Endothelial cell of umbilical vein (primary cell): ENCODE measurements around the gene TM4SF18. TPM values are rescaled to one million over a fixed set of nuclear protein-coding genes. Genes with fewer than 3 reads are reported as not detected.

Experiments
- BruUV-seq: library from RNA; stranded (reverse); fragments of 400-500 nt; replicated peaks from 2 replicates; lab custom pipeline; 2021; lab: Mats Ljungman, UMichigan
- CTCF ChIA-PET: fragments of 300-600, 350-600 bp; sonication (Branson Sonifier 250); formaldehyde crosslinking; loops from one replicate; lab custom pipeline; 2021; ENCODE audit warnings: antibody characterized with exemption, inconsistent platforms; lab: Charles Lee
- POLR2A ChIA-PET: fragments of 300-600, 350-600 bp; sonication (Branson Sonifier 250); formaldehyde crosslinking; loops from one replicate; lab custom pipeline; 2021; ENCODE audit warnings: antibody characterized with exemption, inconsistent platforms; lab: Charles Lee
- DNase-seq: peaks from one replicate; pipeline ENCODE4 v3.0.0-alpha.2; 2011; ENCODE audit warnings: low read depth, low spot score
- FAIRE-seq: peaks from 2 replicates; lab custom pipeline; 2011; peaks lifted over from hg19 to GRCh38; lab: Jason Lieb, UNC
- H2AFZ ChIP-seq: 2 replicates; pipeline ENCODE4 v1.6.0; 2012; ENCODE audit warnings: low read depth, low read length, control low read depth, inconsistent platforms
- H3K27ac ChIP-seq: 2 replicates; pipeline ENCODE4 v1.5.1; 2011; ENCODE audit warnings: low read depth, mild to moderate bottlenecking, control low read depth, low read length, moderate library complexity; ENCODE audit not compliant: insufficient read depth
- H3K27me3 ChIP-seq, 2 experiments: 2 replicates each; pipeline versions ENCODE4 v1.6.0 to v1.6.1; 2011; ENCODE audit warnings: low read length in 2 of 2, mixed read lengths in 1 of 2; ENCODE audit not compliant: control insufficient read depth in 2 of 2, insufficient read depth in 2 of 2
- H3K36me3 ChIP-seq, 2 experiments: 2 replicates in 1 of 2; 3 replicates in 1 of 2; pipeline ENCODE4 v1.5.1; 2011; ENCODE audit warnings: low read length in 2 of 2, mild to moderate bottlenecking in 1 of 2, moderate library complexity in 1 of 2; ENCODE audit not compliant: control insufficient read depth in 2 of 2, insufficient read depth in 2 of 2; ENCODE audit errors: extremely low read depth in 1 of 2
- H3K4me1 ChIP-seq: 3 replicates; pipeline ENCODE4 v1.5.1; 2011; ENCODE audit warnings: mild to moderate bottlenecking, low read length; ENCODE audit not compliant: control insufficient read depth, insufficient read depth; ENCODE audit errors: extremely low read depth
- H3K4me2 ChIP-seq: 2 replicates; pipeline ENCODE4 v1.6.1; 2011; ENCODE audit warnings: low read length, control low read depth, mixed read lengths; ENCODE audit not compliant: insufficient read depth
- H3K4me3 ChIP-seq, 3 experiments: fragments of 200-600 bp in 1 of 3; sonication (generic), shearing (Covaris generic) in 1 of 3; replicated peaks in 1 of 3; 2 replicates each; pipeline ENCODE4 v1.5.1; 2011 to 2016; ENCODE audit warnings: control low read depth in 3 of 3, low read length in 3 of 3, mild to moderate bottlenecking in 2 of 3, inconsistent platforms in 1 of 3, low read depth in 1 of 3, moderate library complexity in 1 of 3; ENCODE audit not compliant: insufficient read depth in 1 of 3
- H3K79me2 ChIP-seq: 2 replicates; pipeline ENCODE4 v1.6.0; 2012; ENCODE audit warnings: low read length, inconsistent platforms; ENCODE audit not compliant: control insufficient read depth, insufficient read depth
- H3K9ac ChIP-seq: replicated peaks from 2 replicates; pipeline ENCODE3; 2011; ENCODE audit warnings: low read length, control low read depth; ENCODE audit not compliant: insufficient read depth; ENCODE audit errors: extremely low read depth
- H3K9me1 ChIP-seq: replicated peaks from 3 replicates; pipeline ENCODE4 v1.6.0; 2011; ENCODE audit warnings: mild to moderate bottlenecking, low read length; ENCODE audit not compliant: control insufficient read depth, insufficient read depth; ENCODE audit errors: extremely low read depth
- H3K9me3 ChIP-seq: replicated peaks from 2 replicates; pipeline ENCODE4 v1.5.1; 2012; ENCODE audit warnings: low read length, inconsistent platforms; ENCODE audit not compliant: control insufficient read depth, insufficient read depth
- H4K20me1 ChIP-seq: replicated peaks from 2 replicates; pipeline ENCODE3; 2011; ENCODE audit warnings: mild to moderate bottlenecking, low read length; ENCODE audit not compliant: control insufficient read depth, insufficient read depth; ENCODE audit errors: extremely low read depth
- CTCF ChIP-seq, 2 donors: IDR thresholded peaks; 1 replicate in 1 of 2; 2 replicates in 1 of 2; pipeline ENCODE4 v1.5.1; 2011; ENCODE audit warnings: low read length in 2 of 2, mild to moderate bottlenecking in 2 of 2, moderate library complexity in 2 of 2, control low read depth in 1 of 2, inconsistent platforms in 1 of 2, low read depth in 1 of 2; ENCODE audit not compliant: insufficient read depth in 1 of 2; ENCODE audit errors: extremely low read depth in 1 of 2
- EZH2 ChIP-seq: IDR thresholded peaks from 2 replicates; pipeline ENCODE4 v1.6.1; 2012; ENCODE audit warnings: borderline replicate concordance, low read depth, mild to moderate bottlenecking, moderate library complexity, low read length, inconsistent platforms; ENCODE audit not compliant: severe bottlenecking
- FOS ChIP-seq: IDR thresholded peaks from 2 replicates; pipeline ENCODE4 v1.6.1; 2011; ENCODE audit warnings: mild to moderate bottlenecking, low read length, moderate library complexity, borderline replicate concordance; ENCODE audit not compliant: insufficient read depth
- GATA2 ChIP-seq: IDR thresholded peaks from 2 replicates; pipeline ENCODE4 v1.7.0; 2011; ENCODE audit warnings: low read depth, mild to moderate bottlenecking, moderate library complexity, mixed read lengths, low read length; ENCODE audit not compliant: insufficient read length, insufficient read depth
- JUN ChIP-seq: IDR thresholded peaks from 2 replicates; pipeline ENCODE4 v1.6.1; 2011; ENCODE audit warnings: borderline replicate concordance, low read depth; ENCODE audit not compliant: insufficient read length, insufficient read depth
- MAX ChIP-seq: IDR thresholded peaks from 2 replicates; pipeline ENCODE4 v1.6.1; 2011; ENCODE audit not compliant: insufficient read depth, insufficient read length
- MYC ChIP-seq: IDR thresholded peaks from one replicate; pipeline ENCODE4 v1.6.1; 2011; ENCODE audit warnings: mild to moderate bottlenecking, low read depth, low read length
- POLR2A ChIP-seq: IDR thresholded peaks from 2 replicates; pipeline ENCODE4 v1.6.1; 2012; ENCODE audit warnings: low read depth, mild to moderate bottlenecking, control low read depth, low read length
- POLR2AphosphoS5 ChIP-seq: IDR thresholded peaks from 2 replicates; pipeline ENCODE4 v1.6.1; 2012; ENCODE audit warnings: low read depth, mild to moderate bottlenecking, control low read depth, low read length, moderate library complexity; ENCODE audit not compliant: insufficient read depth
- dilution Hi-C: fragments of 300-500 bp; cut with MboI; formaldehyde crosslinking; loops from one replicate; pipeline ENCODE4 v1.15.0; 2019; ENCODE audit warnings: low sequenced_read_pairs; ENCODE audit not compliant: extremely low pct_ligation_motif_present
- intact Hi-C: fragments of 100-400 bp; cut with micrococcal nuclease; formaldehyde crosslinking; loops from one replicate; pipeline ENCODE4 v1.10.0; 2022
- polyA plus RNA-seq, 4 experiments: library from polyadenylated mRNA; depleted of rRNA in 3 of 4; stranded (reverse) in 3 of 4; unstranded in 1 of 4; fragments of >200 nt; gene quantifications; 2 replicates each; pipeline versions ENCODE4 v1.2.1 to v1.2.3, GENCODE V29; 2011 to 2012; ENCODE audit warnings: missing spikeins in 1 of 4
- total RNA-seq: library from RNA; stranded (reverse); gene quantifications from 2 replicates; pipeline ENCODE4 v1.2.3, GENCODE V29; 2021

Gene TM4SF18
- total and polyA plus RNA-seq, 2 donors (not counting 3 experiments of a cell fraction or from before 2014, with no cell fraction given) = 158 to 163 TPM

- POLR2A ChIA-PET = no interaction called here
- H3K27me3 ChIP-seq = no peaks in the 10 kb centered on the region
- H3K4me2 ChIP-seq = no peak overlapping the region
- no peaks in the 10 kb centered on the region for H4K20me1 ChIP-seq
- H3K79me2 ChIP-seq = no peaks in the 10 kb centered on the region
- H3K36me3 ChIP-seq = no peaks in the 10 kb centered on the region
- no peak for DNase-seq
- H2AFZ ChIP-seq = no peak overlapping the region
- no peak overlapping the region for H3K4me3 ChIP-seq
- CTCF ChIA-PET = no interaction called here
- no peak overlapping the region for H3K9ac ChIP-seq
- no peak overlapping the region for H3K27ac ChIP-seq
- dilution Hi-C loops = no loop called here
- H3K9me3 ChIP-seq = no peaks in the 10 kb centered on the region
- no peak for FAIRE-seq
- H3K9me1 ChIP-seq = no peaks in the 10 kb centered on the region
- no TSS peak for BruUV-seq
- TF ChIP-seq FOS (no peak), POLR2AphosphoS5 (no peak), CTCF (IDR thresholded peaks at IDR 0.05; ENCODE audit: extremely low read depth in 1 of 2, insufficient read depth in 1 of 2, low read depth in 1 of 2, low read length in 2 of 2) (no peak), MAX (no peak), GATA2 (no peak), EZH2 (no peak), POLR2A (no peak), MYC (no peak), JUN (no peak)
- intact Hi-C loops = no loop called here
- H3K4me1 ChIP-seq = no peaks in the 10 kb centered on the region
Measured at GRCh38 chr3:149283401-149283800, 50.0 kb downstream of the TM4SF18 start.
